ENCODE data around the gene TLR7. TPM values are rescaled to one million over a fixed set of nuclear protein-coding genes. Genes with fewer than 3 reads are reported as not detected.

The TLR7 gene
- total RNA-seq, 1 experiment from 2014 or later: not detected

- Mint-ChIP-seq H3K4me3 (ENCODE audit: low read depth, unreplicated experiment) (no peak overlapping the region), H3K27me3 (ENCODE audit: unreplicated experiment) (no peaks in the 10 kb centered on the region), H3K27ac (ENCODE audit: unreplicated experiment) (no peak overlapping the region), H3K36me3 (ENCODE audit: insufficient read depth, unreplicated experiment) (no peaks in the 10 kb centered on the region), H3K9me3 (ENCODE audit: low read depth, unreplicated experiment) (no peaks in the 10 kb centered on the region), H3K4me1 (ENCODE audit: low read depth, unreplicated experiment) (peaks cover 8% of the 10 kb centered on the region)
- no peak for TF ChIP-seq CTCF (IDR thresholded peaks at IDR 0.05; ENCODE audit: unreplicated experiment)
- intact Hi-C loops (cut with micrococcal nuclease; ENCODE audit: unreplicated experiment): no loop called here
- DNase-seq: no peak
- CTCF ChIA-PET: no interaction called here
- BruUV-seq (replicated peaks): no TSS peak
These were observed 36.8 kb downstream of the TLR7 start for GRCh38 chrX:12903646-12904045.

DNA sequence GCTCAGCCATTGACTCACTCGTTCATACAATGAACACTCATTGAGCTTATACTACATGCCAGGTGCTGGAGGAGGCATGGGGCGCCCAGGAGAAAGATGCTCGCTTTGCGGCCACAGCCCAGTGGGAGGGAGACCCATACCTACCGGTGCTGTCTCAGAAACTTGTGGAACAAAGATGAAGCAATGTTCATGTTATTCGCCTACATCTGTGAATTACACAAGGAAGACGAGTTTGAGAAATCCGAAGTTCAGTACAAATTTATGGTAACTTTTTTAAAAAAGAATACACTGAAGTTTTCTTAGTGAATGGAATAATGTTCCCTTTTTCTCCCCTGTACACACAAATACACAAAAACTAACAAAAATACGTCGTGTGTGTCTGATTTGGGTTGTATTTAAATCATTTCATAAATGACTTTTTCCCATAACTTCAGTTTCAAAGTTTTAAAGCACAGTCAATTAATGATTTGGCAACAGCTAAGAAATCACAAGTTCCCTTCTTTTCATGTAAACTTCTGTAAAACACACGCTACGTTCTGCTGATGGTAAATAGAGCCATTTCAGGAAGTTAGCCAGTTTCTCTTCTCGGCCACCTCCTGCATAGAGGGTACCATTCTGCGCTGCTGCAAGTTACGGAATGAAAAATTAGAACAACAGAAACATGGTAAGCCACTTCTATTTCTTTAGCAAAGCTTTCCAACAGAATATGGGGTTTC is 39.3 kb downstream of the TLR7 start, which contains the start of gene TLR8:
Gene TLR8, plus strand, starts transcription at position 575 of the 716 bp plus-strand sequence. Its CDS starts 87 bp downstream, at position 662.
- DNase-seq: no peak
- Mint-ChIP-seq H3K4me1 (ENCODE audit: low read depth, unreplicated experiment) (peaks cover 8% of the 10 kb centered on the region), H3K4me3 (ENCODE audit: low read depth, unreplicated experiment) (no peak within 1 kb of the TSS), H3K9me3 (ENCODE audit: low read depth, unreplicated experiment) (no peaks in the 10 kb centered on the region), H3K27ac (ENCODE audit: unreplicated experiment) (no peak within 1 kb of the TSS), H3K27me3 (ENCODE audit: unreplicated experiment) (no peaks in the 10 kb centered on the region), H3K36me3 (ENCODE audit: insufficient read depth, unreplicated experiment) (no peaks in the 10 kb centered on the region)
- no peak for TF ChIP-seq CTCF (IDR thresholded peaks at IDR 0.05; ENCODE audit: unreplicated experiment)
- no TSS peak for BruUV-seq (replicated peaks)
- intact Hi-C loops (cut with micrococcal nuclease; ENCODE audit: unreplicated experiment): no loop called here
- CTCF ChIA-PET: no interaction called here

- no peak for DNase-seq
- BruUV-seq (replicated peaks): no TSS peak
- Mint-ChIP-seq H3K36me3 (ENCODE audit: insufficient read depth, unreplicated experiment) (no peaks in the 10 kb centered on the region), H3K27me3 (ENCODE audit: unreplicated experiment) (no peaks in the 10 kb centered on the region), H3K9me3 (ENCODE audit: low read depth, unreplicated experiment) (no peaks in the 10 kb centered on the region), H3K4me3 (ENCODE audit: low read depth, unreplicated experiment) (no peak overlapping the region), H3K27ac (ENCODE audit: unreplicated experiment) (no peak overlapping the region), H3K4me1 (ENCODE audit: low read depth, unreplicated experiment) (no peaks in the 10 kb centered on the region)
- no peak for TF ChIP-seq CTCF (IDR thresholded peaks at IDR 0.05; ENCODE audit: unreplicated experiment)
- CTCF ChIA-PET: no interaction called here
- intact Hi-C loops (cut with micrococcal nuclease; ENCODE audit: unreplicated experiment): no loop called here
These were observed 43.7 kb downstream of the TLR7 start for GRCh38 chrX:12910423-12911121.

GRCh38 chrX:12911122-12911470 is 44.2 kb downstream of the TLR7 start:
- no peak for TF ChIP-seq CTCF (IDR thresholded peaks at IDR 0.05; ENCODE audit: unreplicated experiment)
- BruUV-seq (replicated peaks): no TSS peak
- intact Hi-C loops (cut with micrococcal nuclease; ENCODE audit: unreplicated experiment): no loop called here

More at GRCh38 chrX:12911122-12911470, 44.2 kb downstream of the TLR7 start:
- H3K9me3 Mint-ChIP-seq (ENCODE audit: low read depth, unreplicated experiment): no peaks in the 10 kb centered on the region
- no peak for DNase-seq
- CTCF ChIA-PET: no interaction called here
- H3K27ac Mint-ChIP-seq (ENCODE audit: unreplicated experiment): no peak overlapping the region
- H3K36me3 Mint-ChIP-seq (ENCODE audit: insufficient read depth, unreplicated experiment): no peaks in the 10 kb centered on the region
- no peaks in the 10 kb centered on the region for H3K27me3 Mint-ChIP-seq (ENCODE audit: unreplicated experiment)
- H3K4me3 Mint-ChIP-seq (ENCODE audit: low read depth, unreplicated experiment): no peak overlapping the region
- no peaks in the 10 kb centered on the region for H3K4me1 Mint-ChIP-seq (ENCODE audit: low read depth, unreplicated experiment)
